OCI-LY7 (cell line): Measurements from ENCODE around the gene PAPOLG. TPM values are rescaled to one million over a fixed set of nuclear protein-coding genes. Genes with fewer than 3 reads are reported as not detected.
A peak's percentile ranks its signal among the peaks of the same experiment; 100 is the strongest.

Experiments
- BruUV-seq: library from RNA; stranded (reverse); fragments of 400-500 nt; replicated peaks from 2 replicates; lab custom pipeline; 2021; lab: Mats Ljungman, UMichigan
- CTCF ChIA-PET: fragments of 300-600 bp; sonication (Branson Sonifier 250); formaldehyde crosslinking; loops from one replicate; lab custom pipeline; 2022; ENCODE audit warnings: antibody characterized with exemption; ENCODE audit not compliant: unreplicated experiment; lab: Charles Lee
- POLR2A ChIA-PET: fragments of 300-600 bp; sonication (Branson Sonifier 250); formaldehyde crosslinking; loops from one replicate; lab custom pipeline; 2022; ENCODE audit warnings: antibody characterized with exemption; lab: Charles Lee
- DNase-seq: peaks from one replicate; pipeline ENCODE4 v3.0.0-alpha.2; 2015; ENCODE audit warnings: low spot score
- H2AFZ ChIP-seq: fragments of 200-600 bp; sonication (generic), shearing (Covaris generic); 2 replicates; pipeline ENCODE4 v1.6.1; 2014; ENCODE audit warnings: mild to moderate bottlenecking, antibody characterized with exemption, low read length, moderate library complexity
- H3K27ac ChIP-seq: fragments of 200-600 bp; sonication (generic); 2 replicates; pipeline ENCODE4 v1.5.1; 2014; ENCODE audit warnings: mixed run types, low read depth, mild to moderate bottlenecking, moderate library complexity, low read length, inconsistent platforms; ENCODE audit not compliant: poor library complexity, severe bottlenecking
- H3K36me3 ChIP-seq: fragments of 200-600 bp; sonication (generic); 2 replicates; pipeline ENCODE4 v1.6.1; 2014; ENCODE audit warnings: mild to moderate bottlenecking, antibody characterized with exemption, low read length, moderate library complexity, mixed read lengths; ENCODE audit not compliant: insufficient read depth
- H3K4me1 ChIP-seq: fragments of 200-600 bp; sonication (generic); 2 replicates; pipeline ENCODE4 v1.5.1; 2014; ENCODE audit warnings: mild to moderate bottlenecking, low read length; ENCODE audit not compliant: insufficient read depth, poor library complexity, severe bottlenecking
- H3K4me2 ChIP-seq: fragments of 200-600 bp; sonication (generic); 2 replicates; pipeline ENCODE4 v1.6.1; 2014; ENCODE audit warnings: mild to moderate bottlenecking, low read length
- H3K4me3 ChIP-seq: fragments of 200-600 bp; sonication (generic); 2 replicates; pipeline ENCODE4 v1.5.1; 2014; ENCODE audit warnings: mild to moderate bottlenecking, low read depth, low read length; ENCODE audit not compliant: poor library complexity, severe bottlenecking
- H3K79me2 ChIP-seq: fragments of 200-600 bp; sonication (generic); 2 replicates; pipeline ENCODE4 v1.6.1; 2016; ENCODE audit warnings: low read depth, mild to moderate bottlenecking, low read length, moderate library complexity, mixed read lengths; ENCODE audit not compliant: insufficient read depth
- H3K9me2 ChIP-seq: fragments of 200-600 bp; sonication (generic); 2 replicates; pipeline ENCODE4 v1.6.1; 2016; ENCODE audit warnings: mild to moderate bottlenecking, low read length, mixed read lengths; ENCODE audit not compliant: insufficient read depth
- H3K9me3 ChIP-seq: fragments of 200-600 bp; sonication (generic); 2 replicates; pipeline ENCODE4 v1.6.1; 2014; ENCODE audit warnings: mild to moderate bottlenecking, mixed run types, low read length, mixed read lengths
- H4K20me1 ChIP-seq: fragments of 200-600 bp; sonication (generic); 2 replicates; pipeline ENCODE4 v1.6.1; 2014; ENCODE audit warnings: mild to moderate bottlenecking, antibody characterized with exemption, low read length, moderate library complexity, mixed read lengths; ENCODE audit not compliant: insufficient read depth
- EZH2phosphoT487 ChIP-seq: fragments of 200-600 bp; sonication (generic); IDR thresholded peaks from 2 replicates; pipeline ENCODE4 v1.6.1; 2018; ENCODE audit warnings: low read depth, borderline replicate concordance, mild to moderate bottlenecking, mixed run types, antibody characterized with exemption, low read length, moderate library complexity, mixed read lengths
- intact Hi-C: fragments of 100-400 bp; cut with micrococcal nuclease; formaldehyde crosslinking; loops from one replicate; pipeline ENCODE4 v1.10.0; 2022; ENCODE audit not compliant: unreplicated experiment
- total RNA-seq, 2 experiments: library from RNA; depleted of rRNA in 1 of 2; stranded (reverse); fragments of >200 nt in 1 of 2; shearing (Covaris generic) in 1 of 2; gene quantifications; 2 replicates each; pipeline ENCODE4 v1.2.3, GENCODE V29; 2014 to 2022
- TF ChIP-seq, protein P1 (sequence below): fragments of 200-600 bp; sonication (generic); conservative IDR thresholded peaks from 2 replicates; pipeline ENCODE4 v1.5.1; 2014; ENCODE audit warnings: mild to moderate bottlenecking, antibody characterized with exemption, low read length, moderate library complexity, mixed read lengths

Gene PAPOLG
- total RNA-seq, 2 experiments from 2014 or later, result 14.6 to 15.0 TPM

DNA sequence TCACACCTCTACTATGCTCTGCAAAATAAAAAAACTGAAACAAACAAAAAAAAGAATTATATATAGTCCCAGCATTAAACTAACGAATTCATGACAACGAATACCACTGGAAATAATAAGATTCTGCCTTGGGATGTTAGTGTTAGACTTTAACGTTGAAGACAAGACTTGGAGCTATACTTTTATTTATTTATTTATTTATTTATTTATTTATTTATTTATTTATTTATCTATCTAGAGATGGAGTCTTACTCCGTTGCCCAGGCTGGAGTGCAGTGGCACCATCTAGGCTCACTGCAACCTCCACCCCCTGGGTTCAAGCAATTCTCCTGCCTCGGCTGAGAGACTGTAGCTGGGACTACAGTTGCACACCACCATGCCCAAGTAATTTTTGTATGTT lies 27.2 kb upstream of the PAPOLG start:
- no peaks in the 10 kb centered on the region for H3K79me2 ChIP-seq
- no peak overlapping the region for H3K27ac ChIP-seq
- no peak overlapping the region for H2AFZ ChIP-seq
- no peaks in the 10 kb centered on the region for H3K4me1 ChIP-seq
- no peaks in the 10 kb centered on the region for H3K9me2 ChIP-seq
- intact Hi-C loops, result no loop called here
- H3K4me3 ChIP-seq, result no peak overlapping the region
- H3K4me2 ChIP-seq, result no peak overlapping the region
- DNase-seq, result no peak
- H4K20me1 ChIP-seq, result no peaks in the 10 kb centered on the region
- POLR2A ChIA-PET, result interaction anchor here (0.6 kb wide), 1 partner anchor 439 kb away, joined by 3 read pairs; no protein-coding TSS in a partner anchor
- no peaks in the 10 kb centered on the region for H3K36me3 ChIP-seq
- no TSS peak for BruUV-seq
- TF ChIP-seq, protein P1, sequence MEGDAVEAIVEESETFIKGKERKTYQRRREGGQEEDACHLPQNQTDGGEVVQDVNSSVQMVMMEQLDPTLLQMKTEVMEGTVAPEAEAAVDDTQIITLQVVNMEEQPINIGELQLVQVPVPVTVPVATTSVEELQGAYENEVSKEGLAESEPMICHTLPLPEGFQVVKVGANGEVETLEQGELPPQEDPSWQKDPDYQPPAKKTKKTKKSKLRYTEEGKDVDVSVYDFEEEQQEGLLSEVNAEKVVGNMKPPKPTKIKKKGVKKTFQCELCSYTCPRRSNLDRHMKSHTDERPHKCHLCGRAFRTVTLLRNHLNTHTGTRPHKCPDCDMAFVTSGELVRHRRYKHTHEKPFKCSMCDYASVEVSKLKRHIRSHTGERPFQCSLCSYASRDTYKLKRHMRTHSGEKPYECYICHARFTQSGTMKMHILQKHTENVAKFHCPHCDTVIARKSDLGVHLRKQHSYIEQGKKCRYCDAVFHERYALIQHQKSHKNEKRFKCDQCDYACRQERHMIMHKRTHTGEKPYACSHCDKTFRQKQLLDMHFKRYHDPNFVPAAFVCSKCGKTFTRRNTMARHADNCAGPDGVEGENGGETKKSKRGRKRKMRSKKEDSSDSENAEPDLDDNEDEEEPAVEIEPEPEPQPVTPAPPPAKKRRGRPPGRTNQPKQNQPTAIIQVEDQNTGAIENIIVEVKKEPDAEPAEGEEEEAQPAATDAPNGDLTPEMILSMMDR, result no peak
- TF ChIP-seq EZH2phosphoT487, result no peak
- CTCF ChIA-PET, result no interaction called here
- H3K9me3 ChIP-seq, result 0 out of 2 replicates have a peak, but pooled peaks cover 6% of the 10 kb centered on the region

DNA sequence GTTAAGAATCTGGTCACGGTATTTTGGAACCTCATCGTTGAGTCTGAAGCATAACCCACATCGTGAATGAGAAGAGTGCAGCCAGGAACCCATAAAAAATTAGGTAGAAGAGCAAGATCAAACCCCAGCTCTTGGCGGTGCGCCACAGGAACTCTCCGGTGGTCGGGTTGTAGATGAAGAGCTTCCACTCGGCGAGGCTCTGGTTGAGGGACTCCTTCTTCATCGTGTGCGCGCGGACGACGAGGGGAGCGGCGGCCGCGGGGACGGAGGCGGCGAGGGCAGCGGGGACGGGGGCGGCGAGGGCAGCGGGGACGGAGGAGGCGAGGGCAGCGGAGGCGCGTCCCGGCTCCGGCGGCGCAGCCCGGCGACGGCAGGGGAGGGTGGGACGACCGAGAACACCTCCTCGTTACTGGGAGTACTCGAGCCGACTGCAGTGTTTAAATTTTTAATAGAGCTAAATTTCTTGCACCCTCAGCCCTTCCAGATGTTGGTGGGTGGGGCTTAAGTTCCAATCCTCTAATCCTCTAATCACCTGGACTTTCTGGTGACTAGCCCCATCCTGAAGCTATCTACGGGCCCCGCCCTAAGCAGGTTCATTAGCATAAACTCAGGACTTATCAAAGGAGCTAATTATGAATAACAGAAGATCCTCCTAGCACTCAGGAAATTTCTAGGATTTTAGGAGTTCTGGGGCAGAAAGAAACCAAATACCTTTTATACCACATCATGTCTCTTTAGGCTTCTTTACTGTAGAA lies 20.4 kb upstream of the PAPOLG start:
- CTCF ChIA-PET, result no interaction called here
- H3K9me2 ChIP-seq, result no peaks in the 10 kb centered on the region
- TF ChIP-seq, protein P1, result no peak
- TF ChIP-seq EZH2phosphoT487, result no peak
- no peaks in the 10 kb centered on the region for H3K36me3 ChIP-seq
- no peaks in the 10 kb centered on the region for H3K9me3 ChIP-seq
- no peaks in the 10 kb centered on the region for H4K20me1 ChIP-seq
- no peaks in the 10 kb centered on the region for H3K79me2 ChIP-seq
- DNase-seq, result no peak
- H3K27ac ChIP-seq, result no peak overlapping the region
- peak overlapping the region; percentile 29; the same call in 1 of the 2 replicates for H3K4me2 ChIP-seq
- POLR2A ChIA-PET, result no interaction called here
- no TSS peak for BruUV-seq
- H3K4me3 ChIP-seq, result no peak overlapping the region
- H3K4me1 ChIP-seq, result no peaks in the 10 kb centered on the region
- no peak overlapping the region; the same call in 1 of the 2 replicates for H2AFZ ChIP-seq
- intact Hi-C loops, result no loop called here

DNA sequence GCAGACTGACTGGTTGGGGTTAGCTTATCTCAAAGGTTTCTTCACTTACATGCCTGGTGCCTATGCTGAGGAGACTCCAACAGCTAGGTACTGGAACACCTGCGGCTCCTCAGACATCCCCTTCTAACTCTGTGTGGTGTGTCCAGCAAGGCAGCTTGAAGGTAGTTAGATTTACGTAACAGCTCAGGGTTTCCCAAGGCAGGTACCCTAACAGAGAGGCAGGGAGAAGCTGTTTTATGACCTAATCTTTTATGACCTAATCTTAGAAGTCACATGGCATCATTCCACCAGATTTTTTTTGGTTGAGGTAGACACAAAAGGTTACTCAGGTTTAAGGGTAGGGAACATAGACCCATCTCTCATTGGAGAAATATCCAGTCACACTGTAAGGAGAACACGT lies 17.4 kb upstream of the PAPOLG start:
- H3K4me3 ChIP-seq, result no peak overlapping the region
- H3K9me2 ChIP-seq, result no peaks in the 10 kb centered on the region
- no TSS peak for BruUV-seq
- ChIA-PET POLR2A (interaction anchor here (1.4 kb wide), 1 partner anchor 9 kb away, joined by 3 read pairs; no protein-coding TSS in a partner anchor), CTCF (interaction anchor here (0.5 kb wide), 1 partner anchor 33 kb away, joined by 4 read pairs; no protein-coding TSS in a partner anchor)
- H3K9me3 ChIP-seq, result no peaks in the 10 kb centered on the region
- no peaks in the 10 kb centered on the region for H3K4me1 ChIP-seq
- no peak overlapping the region for H3K4me2 ChIP-seq
- H3K27ac ChIP-seq, result no peak overlapping the region
- H3K36me3 ChIP-seq, result no peaks in the 10 kb centered on the region
- intact Hi-C loops, result no loop called here
- DNase-seq, result no peak
- H4K20me1 ChIP-seq, result no peaks in the 10 kb centered on the region
- TF ChIP-seq, protein P1, result no peak
- TF ChIP-seq EZH2phosphoT487, result no peak
- H3K79me2 ChIP-seq, result no peaks in the 10 kb centered on the region
- H2AFZ ChIP-seq, result no peak overlapping the region
